ENCODE measurements around the gene KLK2.

KLK2 gene

DNA sequence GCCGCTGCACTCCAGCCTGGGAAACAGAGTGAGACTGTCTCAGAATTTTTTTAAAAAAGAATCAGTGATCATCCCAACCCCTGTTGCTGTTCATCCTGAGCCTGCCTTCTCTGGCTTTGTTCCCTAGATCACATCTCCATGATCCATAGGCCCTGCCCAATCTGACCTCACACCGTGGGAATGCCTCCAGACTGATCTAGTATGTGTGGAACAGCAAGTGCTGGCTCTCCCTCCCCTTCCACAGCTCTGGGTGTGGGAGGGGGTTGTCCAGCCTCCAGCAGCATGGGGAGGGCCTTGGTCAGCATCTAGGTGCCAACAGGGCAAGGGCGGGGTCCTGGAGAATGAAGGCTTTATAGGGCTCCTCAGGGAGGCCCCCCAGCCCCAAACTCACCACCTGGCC lies at the start of gene KLK2:
Gene KLK2, plus strand, starts transcription at position 384 of the 400 bp plus-strand sequence. CDS start 35 bp downstream, outside the sequence.
- in situ Hi-C loops (cut with MboI; ENCODE audit: low sequenced_read_pairs), result no loop called here

DNA sequence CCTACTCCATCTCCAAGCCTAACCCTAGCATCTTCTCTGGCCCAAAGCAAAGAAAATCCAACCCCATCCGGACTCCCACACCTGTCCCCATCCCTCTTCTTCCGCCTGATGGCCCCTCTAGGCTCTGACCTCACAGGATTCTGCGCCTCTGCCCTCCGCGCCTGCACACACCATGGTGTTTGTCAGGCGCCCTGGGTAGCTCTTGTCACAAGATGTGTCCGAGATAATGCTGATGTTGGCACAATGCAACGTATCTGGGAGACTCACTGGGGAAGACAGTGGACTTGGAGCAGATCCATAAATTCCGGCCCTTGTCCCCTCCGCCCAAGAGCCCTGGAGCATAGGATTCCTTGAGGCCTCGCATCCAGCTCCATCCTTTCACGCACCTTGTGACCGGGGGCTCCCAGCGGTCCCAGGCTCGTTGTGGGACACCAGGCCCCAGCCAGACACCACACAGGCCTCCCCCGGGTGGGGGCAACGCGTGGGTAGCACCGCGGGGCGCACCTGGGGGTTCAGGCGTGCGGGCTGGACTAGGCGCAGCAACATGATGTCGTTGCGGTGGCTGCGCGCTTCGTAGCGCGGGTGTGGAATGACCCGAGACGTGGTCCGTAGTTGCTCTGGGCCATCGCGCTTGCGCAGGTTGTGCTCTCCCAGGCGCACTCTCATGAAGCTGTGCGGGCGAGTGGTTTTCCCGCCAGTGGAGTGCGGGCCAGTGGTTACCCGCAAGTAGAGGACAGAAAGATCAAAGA lies 46.6 kb upstream of the KLK2 start:
- in situ Hi-C loops (cut with MboI; ENCODE audit: low sequenced_read_pairs), result no loop called here

DNA sequence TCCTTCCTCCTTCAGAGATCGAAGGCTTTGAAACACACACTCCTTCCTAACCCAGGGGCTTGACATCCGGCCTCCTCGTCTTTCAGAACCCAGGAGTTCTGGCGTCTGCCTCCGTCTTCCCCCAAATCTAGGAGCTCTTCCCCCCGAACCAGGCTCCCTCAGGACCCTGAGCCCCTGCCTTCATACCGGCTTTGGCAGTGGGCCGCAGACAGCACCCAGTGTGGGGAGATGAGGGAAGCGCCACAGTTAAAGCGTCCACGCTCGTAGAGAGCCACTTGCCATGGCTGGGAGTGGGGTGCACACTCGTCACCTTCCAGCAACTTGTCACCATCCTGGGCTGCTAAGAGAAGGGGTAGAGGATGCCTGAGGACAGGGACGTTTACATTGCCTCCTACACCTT lies 45.8 kb upstream of the KLK2 start:
- in situ Hi-C loops (cut with MboI; ENCODE audit: low sequenced_read_pairs), result no loop called here

DNA sequence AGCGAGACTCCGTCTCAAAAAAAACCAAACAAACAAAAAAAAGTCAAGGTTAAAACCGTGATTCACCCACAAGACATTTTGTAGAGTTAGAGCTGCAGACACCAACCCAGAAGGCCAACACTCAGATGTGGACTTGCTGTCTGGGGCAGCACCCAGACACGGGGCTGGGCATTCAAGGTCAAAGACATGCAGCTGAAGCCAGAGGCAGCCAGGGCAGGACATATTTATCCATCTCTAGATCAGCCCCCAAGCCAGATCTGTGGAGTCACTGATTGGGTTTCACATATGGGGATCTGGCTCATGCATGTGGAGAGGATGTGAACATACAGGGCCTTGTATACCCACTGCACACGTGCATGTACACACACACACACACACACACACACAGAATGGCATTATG lies 43.4 kb upstream of the KLK2 start:
- in situ Hi-C loops (cut with MboI; ENCODE audit: low sequenced_read_pairs), result no loop called here

DNA sequence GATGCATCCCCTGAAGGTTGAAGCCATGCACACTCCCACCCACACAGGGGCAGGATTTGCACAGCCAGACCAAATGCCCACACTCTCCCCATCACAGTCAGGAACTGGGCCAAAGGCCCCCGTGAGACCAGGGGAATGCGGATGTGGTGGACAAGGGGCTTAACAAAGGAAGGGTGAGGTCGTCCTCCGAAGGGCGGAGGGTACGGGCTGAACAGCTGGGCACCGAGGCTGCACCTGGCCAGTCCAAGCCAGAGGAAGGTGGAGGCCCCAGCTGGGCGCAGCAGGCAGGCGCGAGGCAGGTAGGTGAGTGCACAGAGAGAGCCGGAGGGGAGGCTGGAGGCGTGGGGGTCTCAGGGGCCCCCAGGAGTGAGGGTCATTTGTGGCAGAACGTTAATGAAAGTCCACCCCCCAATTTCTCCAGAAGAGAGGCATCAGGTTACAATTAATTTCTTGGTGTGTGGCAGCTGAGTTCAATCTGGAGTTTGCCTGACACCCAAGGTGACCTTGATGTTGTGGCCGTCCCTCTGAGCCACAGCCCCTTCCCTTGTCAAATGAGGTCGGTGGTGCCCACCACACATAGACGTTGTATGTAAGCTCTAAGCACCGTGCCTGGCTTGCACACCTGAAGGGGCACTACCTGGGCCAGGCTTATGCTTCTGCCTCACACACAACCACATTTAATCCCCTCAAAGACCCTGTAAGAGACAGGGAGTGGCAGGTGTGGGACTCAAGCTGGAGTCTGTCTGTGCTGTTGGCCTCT lies 42.8 kb upstream of the KLK2 start:
- in situ Hi-C loops (cut with MboI; ENCODE audit: low sequenced_read_pairs), result no loop called here

DNA sequence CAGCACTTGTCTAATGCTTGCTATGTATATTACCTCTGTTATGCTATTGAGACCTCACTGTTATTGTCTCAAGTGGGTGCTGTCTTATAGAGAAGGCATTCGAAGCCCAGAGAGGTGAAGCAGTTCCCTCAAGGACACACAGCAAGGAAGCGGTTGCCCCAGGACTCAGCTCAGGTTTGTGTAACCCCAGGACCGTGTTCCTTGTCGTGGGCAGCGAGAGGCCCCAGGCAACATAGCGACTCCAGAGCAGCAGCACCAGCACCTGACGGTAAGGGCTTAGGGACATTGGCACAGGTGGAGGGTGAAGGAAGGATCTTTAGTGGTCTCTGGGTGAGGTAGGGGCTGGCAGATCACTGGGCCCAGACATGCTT lies 42.2 kb upstream of the KLK2 start:
- in situ Hi-C loops (cut with MboI; ENCODE audit: low sequenced_read_pairs), result no loop called here

DNA sequence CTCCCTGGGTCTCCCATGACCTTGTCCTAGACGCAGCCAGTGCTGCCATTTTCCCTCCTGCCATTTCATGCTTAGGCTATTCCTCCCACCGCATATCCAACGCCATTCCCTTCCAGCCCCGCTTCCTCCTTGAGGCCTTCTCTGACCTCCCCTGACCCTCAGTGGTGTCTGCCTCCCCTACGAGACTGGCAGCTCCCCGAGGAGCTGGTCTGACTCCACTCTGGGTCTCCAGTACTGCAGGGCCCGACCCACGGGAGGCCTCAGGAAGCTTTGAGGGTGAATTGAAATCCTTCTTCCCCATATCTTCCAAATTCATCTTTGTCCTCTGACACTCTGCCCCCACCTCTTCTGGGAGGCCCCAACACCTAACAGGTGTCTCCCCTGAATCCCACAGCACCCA lies 40.6 kb upstream of the KLK2 start:
- in situ Hi-C loops (cut with MboI; ENCODE audit: low sequenced_read_pairs), result no loop called here

DNA sequence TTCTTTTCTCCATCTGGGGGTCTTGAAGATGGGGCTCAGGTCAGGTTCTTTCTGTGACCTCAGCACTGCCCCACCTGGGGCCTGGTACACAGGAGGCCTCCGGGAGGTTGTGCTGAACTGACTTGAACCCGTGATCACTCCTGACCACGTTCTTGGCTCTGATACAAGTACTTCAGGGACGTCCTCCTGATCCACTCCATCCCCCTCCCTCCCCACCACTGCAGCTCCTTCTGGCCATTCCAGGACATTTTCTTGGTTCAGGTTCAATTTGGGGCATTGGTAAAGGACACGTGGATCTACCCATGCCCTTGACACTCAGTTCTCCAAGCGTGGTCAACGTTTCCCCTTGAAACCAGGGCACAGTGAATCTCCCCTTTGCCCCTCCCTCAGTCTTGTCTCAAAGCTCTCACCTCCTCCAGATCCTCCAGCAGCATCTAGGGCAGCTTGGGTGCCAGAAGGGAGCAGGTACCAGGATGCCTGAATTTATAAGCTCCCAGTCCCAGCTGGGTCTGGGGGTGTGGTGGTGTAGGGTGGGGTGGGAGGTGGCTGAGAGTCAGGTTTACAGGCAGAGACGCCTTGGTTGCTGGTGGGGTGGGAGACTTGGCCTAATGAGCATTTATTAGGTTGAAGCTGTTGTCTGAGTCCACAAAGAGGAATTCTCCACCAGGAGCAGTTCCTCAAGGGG lies 40.0 kb upstream of the KLK2 start, which contains the start of gene KLK15:
Gene KLK15, minus strand, starts transcription at position 458 of the 685 bp plus-strand sequence. CDS start 2,082 bp downstream, outside the sequence.
- in situ Hi-C loops (cut with MboI; ENCODE audit: low sequenced_read_pairs), result no loop called here

DNA sequence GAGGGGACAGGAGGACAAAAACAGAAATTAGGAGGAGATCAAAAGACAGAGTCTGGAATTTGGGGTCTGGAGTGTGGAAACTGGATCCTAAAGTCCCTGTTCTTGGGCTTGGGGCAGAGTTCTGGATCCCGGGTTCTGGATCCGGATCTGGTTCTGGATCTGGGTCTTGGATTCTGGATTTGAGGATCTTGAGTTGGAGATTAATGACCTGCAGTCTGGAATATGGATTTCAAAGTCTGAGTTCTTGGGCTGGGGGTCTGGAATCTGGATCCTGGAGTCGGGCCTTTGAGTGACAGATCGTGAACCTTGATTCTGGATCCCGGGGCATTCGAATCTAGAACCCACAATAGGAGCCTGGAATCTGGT lies 39.5 kb upstream of the KLK2 start:
- in situ Hi-C loops (cut with MboI; ENCODE audit: low sequenced_read_pairs), result no loop called here

DNA sequence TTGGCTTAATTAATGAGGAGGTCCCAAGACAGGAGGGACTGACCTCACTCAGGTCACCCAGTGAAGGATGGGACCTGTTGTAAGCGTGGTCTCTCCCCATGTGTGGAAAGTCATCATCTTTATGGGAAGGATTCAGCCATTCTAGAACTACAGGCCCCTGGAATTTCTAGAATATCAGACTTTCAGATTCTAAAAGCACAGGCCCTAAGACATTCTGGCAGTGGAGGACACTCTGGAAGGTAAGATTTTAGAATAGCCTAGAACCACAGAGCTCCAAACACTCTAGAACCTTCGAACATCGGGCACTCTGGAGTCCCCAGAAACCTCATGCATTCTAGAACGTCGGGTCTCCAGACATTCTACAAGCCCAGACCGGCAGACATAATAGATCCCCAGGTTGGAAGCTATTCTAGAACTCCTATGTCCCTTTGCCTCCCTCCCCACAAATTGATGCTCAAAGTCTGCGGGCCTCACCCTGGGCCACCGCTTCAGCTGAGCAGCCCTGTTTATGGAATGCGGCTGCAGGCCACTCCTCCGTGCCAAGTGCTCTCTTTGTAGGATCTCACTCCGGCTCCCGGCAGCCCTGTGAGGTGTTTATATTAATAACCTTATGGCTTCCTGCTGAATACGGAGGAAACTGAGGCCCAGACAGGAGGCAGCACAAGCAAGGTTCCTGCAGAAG lies 38.0 kb upstream of the KLK2 start:
- in situ Hi-C loops (cut with MboI; ENCODE audit: low sequenced_read_pairs), result no loop called here

DNA sequence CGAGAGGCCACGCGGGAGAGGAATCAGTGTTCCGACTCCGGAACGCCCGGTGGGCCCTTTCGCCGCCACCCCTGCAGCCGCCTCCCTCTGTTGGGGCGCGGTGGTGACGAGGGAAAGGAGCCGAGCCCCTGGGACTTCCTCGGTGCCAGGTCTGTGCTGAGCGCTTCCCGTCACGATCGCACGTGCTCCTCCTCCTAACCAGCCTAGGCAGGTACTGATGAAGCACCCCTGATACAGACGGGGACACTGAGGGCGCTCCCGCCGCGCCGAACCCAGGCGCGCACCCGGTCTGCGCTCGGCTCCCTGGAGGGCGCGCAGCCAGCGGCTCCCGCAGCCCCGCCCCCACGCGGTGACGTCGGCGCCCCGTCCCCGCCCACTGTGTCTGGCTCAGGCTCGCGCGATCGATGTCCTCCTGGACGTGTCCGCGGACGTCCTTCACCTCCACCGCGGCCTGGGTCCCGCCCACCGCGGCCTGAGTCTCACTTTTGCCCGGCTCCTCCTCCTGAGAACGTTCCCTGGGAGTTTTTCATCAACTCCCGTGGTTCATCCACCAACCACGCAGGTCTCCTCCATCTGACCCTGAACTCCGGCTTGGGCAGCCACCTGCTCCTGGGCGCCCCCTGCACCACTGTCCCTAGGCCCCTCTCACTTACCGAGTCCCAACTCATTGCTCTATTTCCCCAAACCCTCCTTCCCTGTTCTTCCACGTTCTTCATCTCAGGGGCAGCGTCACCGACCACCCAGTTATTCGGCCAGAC lies 37.3 kb upstream of the KLK2 start:
- in situ Hi-C loops (cut with MboI; ENCODE audit: low sequenced_read_pairs), result no loop called here

DNA sequence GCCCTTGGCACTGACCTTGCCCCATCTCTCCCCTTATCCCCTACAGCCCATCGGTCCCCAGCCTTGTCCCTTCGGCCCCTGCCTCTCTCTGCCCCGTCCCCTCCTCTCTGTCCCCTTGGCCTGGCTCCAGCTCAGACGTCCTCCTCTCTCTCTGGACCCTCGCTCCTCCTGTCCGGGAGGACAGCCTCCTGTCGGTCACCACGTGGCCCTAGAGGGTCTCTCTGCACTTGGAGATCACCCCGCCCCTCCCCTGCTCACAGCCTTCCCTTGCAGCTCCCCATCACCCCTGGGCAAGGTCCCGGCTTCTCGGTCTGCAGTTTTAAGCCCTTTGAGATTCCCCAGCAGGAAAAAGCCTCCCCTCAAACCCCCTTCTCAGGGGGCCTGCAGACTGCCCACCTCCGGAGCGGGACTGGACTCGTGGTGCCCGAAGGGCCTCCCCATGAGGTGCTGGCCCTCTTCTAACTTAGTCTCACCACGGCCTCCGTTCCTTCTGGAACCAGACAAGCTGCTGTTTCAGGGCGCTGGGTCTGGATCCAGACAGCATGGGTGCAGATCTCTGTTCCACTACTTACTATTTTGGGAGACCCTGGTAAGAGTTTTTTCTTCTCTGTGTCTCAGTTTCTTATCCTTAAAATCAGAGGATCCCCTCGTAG lies 36.6 kb upstream of the KLK2 start:
- in situ Hi-C loops (cut with MboI; ENCODE audit: low sequenced_read_pairs), result no loop called here

DNA sequence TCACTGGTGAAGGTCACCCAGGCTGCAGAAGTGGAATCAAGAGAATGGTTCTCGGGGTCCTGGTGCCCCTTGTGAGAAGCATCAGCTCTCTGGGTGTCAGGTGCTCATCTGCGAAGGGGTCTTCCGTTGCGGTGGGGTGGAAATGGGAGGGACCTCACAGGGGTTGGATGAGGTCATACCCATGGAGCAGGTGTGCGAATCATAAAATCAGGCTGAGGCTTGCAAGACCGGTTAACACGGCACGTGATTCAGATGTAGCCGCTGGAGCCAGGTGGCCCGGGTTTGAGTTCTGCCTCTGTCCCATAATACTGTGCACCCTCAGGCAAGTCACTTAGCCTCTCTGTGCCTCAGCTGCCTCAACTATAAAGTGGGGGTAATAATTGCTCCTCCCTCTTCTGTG lies 35.9 kb upstream of the KLK2 start:
- in situ Hi-C loops (cut with MboI; ENCODE audit: low sequenced_read_pairs), result no loop called here

DNA sequence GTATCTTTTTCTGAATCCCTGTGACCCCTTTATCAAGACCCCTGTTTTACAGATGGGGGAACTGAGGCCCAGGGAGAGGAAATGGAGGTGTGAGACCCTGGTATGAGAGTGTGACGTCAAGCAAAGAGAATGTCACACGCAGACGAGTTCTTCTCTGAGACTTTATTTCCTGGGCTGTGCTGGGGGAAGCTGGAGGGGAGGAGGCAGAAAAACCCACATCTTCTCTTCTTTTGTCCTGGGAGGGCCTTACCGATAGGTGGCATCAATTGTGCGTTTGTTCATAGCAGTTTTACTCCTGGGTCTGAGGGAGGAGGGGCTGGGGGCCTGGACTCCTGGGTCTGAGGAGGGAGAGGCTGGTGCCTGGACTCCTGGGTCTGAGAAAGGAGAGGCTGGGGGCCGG lies 35.0 kb upstream of the KLK2 start:
- in situ Hi-C loops (cut with MboI; ENCODE audit: low sequenced_read_pairs), result no loop called here

DNA sequence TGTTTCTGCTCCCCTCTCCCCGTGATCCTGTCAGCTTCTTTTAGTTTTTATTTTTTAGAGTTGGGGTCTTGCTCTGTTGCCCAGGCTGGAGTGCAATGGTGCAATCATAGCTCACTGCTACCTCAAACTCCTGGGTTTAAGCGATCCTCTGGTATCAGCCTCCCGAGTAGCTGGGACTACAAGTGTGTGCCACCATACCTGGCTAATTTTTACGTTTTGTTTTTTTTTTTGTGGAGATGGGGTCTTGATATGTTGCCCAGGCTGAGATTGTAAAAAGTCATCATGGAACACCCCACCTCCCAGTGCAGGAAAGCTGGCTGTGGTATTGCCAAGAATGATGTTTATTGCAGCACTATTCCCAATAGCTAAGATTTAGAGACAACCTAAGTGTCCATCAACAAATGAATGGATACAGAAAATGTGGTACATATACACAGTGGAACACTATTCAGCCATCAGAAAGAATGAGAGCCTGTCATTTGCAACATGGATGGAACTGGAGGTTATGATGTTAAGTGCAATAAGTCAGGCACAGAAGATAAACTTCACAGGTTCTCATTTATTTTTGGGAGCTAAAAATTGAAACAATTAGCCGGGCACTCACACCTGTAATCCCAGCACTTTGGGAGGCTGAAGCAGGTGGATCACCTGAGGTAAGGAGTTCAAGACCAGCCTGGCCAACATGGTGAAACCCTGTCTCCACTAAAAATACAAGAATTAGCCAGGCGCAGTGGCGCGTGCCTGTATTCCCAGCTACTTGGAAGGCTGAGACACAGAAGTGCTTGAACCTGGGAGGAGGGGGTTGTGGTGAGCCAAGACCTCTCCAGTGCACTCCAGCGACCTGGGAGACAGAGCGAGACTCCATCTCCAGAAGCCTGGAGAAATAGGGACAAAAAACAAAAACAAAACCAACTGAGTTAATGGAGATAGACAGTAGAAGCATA lies 33.3 kb upstream of the KLK2 start:
- in situ Hi-C loops (cut with MboI; ENCODE audit: low sequenced_read_pairs), result no loop called here

DNA sequence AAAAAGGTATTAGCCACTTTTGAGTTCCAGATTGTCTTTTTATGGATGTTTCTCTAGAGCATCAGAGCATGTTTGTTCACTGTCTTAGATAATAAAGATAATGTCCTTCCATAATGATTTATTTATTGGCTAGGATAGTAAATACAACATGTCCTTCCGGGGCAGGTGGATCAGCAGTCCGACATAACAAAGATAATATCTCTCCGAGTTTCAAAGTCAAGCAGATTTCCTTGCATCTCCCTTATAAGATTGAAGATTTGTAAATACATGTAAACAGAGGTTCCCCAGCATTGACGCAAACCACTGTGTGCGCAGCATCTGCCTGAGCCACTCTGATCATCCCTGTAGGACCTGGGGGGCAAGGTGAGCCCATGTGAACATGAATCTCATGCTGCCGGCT lies 31.1 kb upstream of the KLK2 start:
- in situ Hi-C loops (cut with MboI; ENCODE audit: low sequenced_read_pairs), result no loop called here

DNA sequence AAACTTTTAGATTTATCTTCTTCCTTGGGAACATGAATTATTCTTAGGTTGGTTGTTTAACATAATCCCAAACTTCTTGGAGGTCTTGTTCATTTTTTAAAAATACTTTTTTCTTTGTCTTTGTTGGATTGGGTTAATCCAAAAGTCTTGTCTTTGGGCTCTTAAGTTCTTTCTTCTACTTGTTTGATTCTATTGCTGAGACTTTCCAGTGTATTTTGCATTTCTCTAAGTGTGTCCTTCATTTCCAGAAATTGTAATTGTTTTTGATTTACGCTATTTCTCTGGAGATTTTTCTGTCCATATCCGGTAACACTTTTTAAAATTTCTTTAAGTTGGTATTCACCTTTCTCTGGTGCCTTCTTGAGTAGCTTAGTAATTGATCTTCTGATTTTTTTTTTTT lies 30.0 kb upstream of the KLK2 start:
- in situ Hi-C loops (cut with MboI; ENCODE audit: low sequenced_read_pairs), result no loop called here

DNA sequence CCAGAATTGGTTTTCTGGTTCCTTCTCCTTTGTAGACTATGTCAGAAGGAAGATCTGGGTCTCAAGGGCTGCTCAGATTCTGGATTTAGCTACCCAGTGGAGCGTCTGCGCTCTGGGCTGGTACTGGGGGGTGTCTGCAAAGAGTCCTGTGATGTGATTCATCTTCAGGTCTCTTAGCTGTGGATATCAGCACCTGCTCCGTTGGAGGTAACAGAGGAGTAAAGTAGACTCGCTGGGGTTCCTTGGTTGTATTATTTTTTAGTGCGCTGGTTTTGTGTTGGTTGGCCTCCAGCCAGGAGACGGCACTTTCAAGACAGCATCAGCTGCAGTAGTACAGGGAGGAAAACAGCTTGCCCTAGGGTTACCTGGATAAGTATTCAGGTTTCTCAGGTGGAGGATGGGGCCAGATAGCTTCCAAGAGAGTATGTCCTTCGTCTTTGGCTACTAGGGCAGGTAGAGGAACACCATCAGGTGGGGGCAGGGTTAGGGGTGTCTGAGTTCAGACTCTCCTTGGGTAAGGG lies 29.5 kb upstream of the KLK2 start:
- in situ Hi-C loops (cut with MboI; ENCODE audit: low sequenced_read_pairs), result no loop called here

Data from hTERT RPE-1 (cell line).